OCI-LY7 (cell line): ENCODE measurements around the gene TMPRSS3. TPM values are rescaled to one million over a fixed set of nuclear protein-coding genes. Genes with fewer than 3 reads are reported as not detected.

Experiments
- BruUV-seq: library from RNA; stranded (reverse); fragments of 400-500 nt; replicated peaks from 2 replicates; lab custom pipeline; 2021; lab: Mats Ljungman, UMichigan
- CTCF ChIA-PET: fragments of 300-600 bp; sonication (Branson Sonifier 250); formaldehyde crosslinking; loops from one replicate; lab custom pipeline; 2022; ENCODE audit warnings: antibody characterized with exemption; ENCODE audit not compliant: unreplicated experiment; lab: Charles Lee
- POLR2A ChIA-PET: fragments of 300-600 bp; sonication (Branson Sonifier 250); formaldehyde crosslinking; loops from one replicate; lab custom pipeline; 2022; ENCODE audit warnings: antibody characterized with exemption; lab: Charles Lee
- DNase-seq: peaks from one replicate; pipeline ENCODE4 v3.0.0-alpha.2; 2015; ENCODE audit warnings: low spot score
- H2AFZ ChIP-seq: fragments of 200-600 bp; sonication (generic), shearing (Covaris generic); 2 replicates; pipeline ENCODE4 v1.6.1; 2014; ENCODE audit warnings: mild to moderate bottlenecking, antibody characterized with exemption, low read length, moderate library complexity
- H3K27ac ChIP-seq: fragments of 200-600 bp; sonication (generic); 2 replicates; pipeline ENCODE4 v1.5.1; 2014; ENCODE audit warnings: mixed run types, low read depth, mild to moderate bottlenecking, moderate library complexity, low read length, inconsistent platforms; ENCODE audit not compliant: poor library complexity, severe bottlenecking
- H3K36me3 ChIP-seq: fragments of 200-600 bp; sonication (generic); 2 replicates; pipeline ENCODE4 v1.6.1; 2014; ENCODE audit warnings: mild to moderate bottlenecking, antibody characterized with exemption, low read length, moderate library complexity, mixed read lengths; ENCODE audit not compliant: insufficient read depth
- H3K4me1 ChIP-seq: fragments of 200-600 bp; sonication (generic); 2 replicates; pipeline ENCODE4 v1.5.1; 2014; ENCODE audit warnings: mild to moderate bottlenecking, low read length; ENCODE audit not compliant: insufficient read depth, poor library complexity, severe bottlenecking
- H3K4me2 ChIP-seq: fragments of 200-600 bp; sonication (generic); 2 replicates; pipeline ENCODE4 v1.6.1; 2014; ENCODE audit warnings: mild to moderate bottlenecking, low read length
- H3K4me3 ChIP-seq: fragments of 200-600 bp; sonication (generic); 2 replicates; pipeline ENCODE4 v1.5.1; 2014; ENCODE audit warnings: mild to moderate bottlenecking, low read depth, low read length; ENCODE audit not compliant: poor library complexity, severe bottlenecking
- H3K79me2 ChIP-seq: fragments of 200-600 bp; sonication (generic); 2 replicates; pipeline ENCODE4 v1.6.1; 2016; ENCODE audit warnings: low read depth, mild to moderate bottlenecking, low read length, moderate library complexity, mixed read lengths; ENCODE audit not compliant: insufficient read depth
- H3K9me2 ChIP-seq: fragments of 200-600 bp; sonication (generic); 2 replicates; pipeline ENCODE4 v1.6.1; 2016; ENCODE audit warnings: mild to moderate bottlenecking, low read length, mixed read lengths; ENCODE audit not compliant: insufficient read depth
- H3K9me3 ChIP-seq: fragments of 200-600 bp; sonication (generic); 2 replicates; pipeline ENCODE4 v1.6.1; 2014; ENCODE audit warnings: mild to moderate bottlenecking, mixed run types, low read length, mixed read lengths
- H4K20me1 ChIP-seq: fragments of 200-600 bp; sonication (generic); 2 replicates; pipeline ENCODE4 v1.6.1; 2014; ENCODE audit warnings: mild to moderate bottlenecking, antibody characterized with exemption, low read length, moderate library complexity, mixed read lengths; ENCODE audit not compliant: insufficient read depth
- EZH2phosphoT487 ChIP-seq: fragments of 200-600 bp; sonication (generic); IDR thresholded peaks from 2 replicates; pipeline ENCODE4 v1.6.1; 2018; ENCODE audit warnings: low read depth, borderline replicate concordance, mild to moderate bottlenecking, mixed run types, antibody characterized with exemption, low read length, moderate library complexity, mixed read lengths
- intact Hi-C: fragments of 100-400 bp; cut with micrococcal nuclease; formaldehyde crosslinking; loops from one replicate; pipeline ENCODE4 v1.10.0; 2022; ENCODE audit not compliant: unreplicated experiment
- total RNA-seq, 2 experiments: library from RNA; depleted of rRNA in 1 of 2; stranded (reverse); fragments of >200 nt in 1 of 2; shearing (Covaris generic) in 1 of 2; gene quantifications; 2 replicates each; pipeline ENCODE4 v1.2.3, GENCODE V29; 2014 to 2022
- TF ChIP-seq, protein P1 (sequence below): fragments of 200-600 bp; sonication (generic); conservative IDR thresholded peaks from 2 replicates; pipeline ENCODE4 v1.5.1; 2014; ENCODE audit warnings: mild to moderate bottlenecking, antibody characterized with exemption, low read length, moderate library complexity, mixed read lengths

Gene TMPRSS3
- total RNA-seq, 2 experiments from 2014 or later, result not detected

DNA sequence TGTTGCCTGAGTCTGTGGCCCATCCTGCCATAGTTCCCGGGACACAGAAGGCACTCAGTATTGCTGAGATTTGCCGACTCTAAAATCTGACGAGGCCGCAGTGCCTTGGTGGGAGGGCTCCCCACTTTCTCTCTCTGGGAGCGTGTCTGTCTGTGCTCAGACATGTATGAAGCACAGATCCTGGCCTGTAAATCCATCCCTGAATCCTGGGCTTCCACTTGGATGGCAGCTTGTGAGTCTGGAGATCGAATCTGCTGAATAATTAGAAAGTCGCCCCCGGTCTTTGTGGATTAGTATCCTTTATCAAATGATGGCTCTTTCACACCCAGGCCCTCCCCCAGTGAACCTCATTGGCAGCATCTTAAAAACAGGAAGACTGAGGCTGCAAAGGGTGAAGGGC is 18.2 kb upstream of the TMPRSS3 start:
- intact Hi-C loops, result no loop called here
- no peaks in the 10 kb centered on the region for H3K9me3 ChIP-seq
- H3K4me3 ChIP-seq, result no peak overlapping the region
- no peaks in the 10 kb centered on the region for H3K9me2 ChIP-seq
- H3K4me2 ChIP-seq, result no peak overlapping the region
- H4K20me1 ChIP-seq, result no peaks in the 10 kb centered on the region
- H3K4me1 ChIP-seq, result no peaks in the 10 kb centered on the region
- no peak for DNase-seq
- H3K27ac ChIP-seq, result no peak overlapping the region
- POLR2A ChIA-PET, result interaction anchor here (1.0 kb wide), 1 partner anchor 11 kb away, joined by 3 read pairs; no protein-coding TSS in a partner anchor
- H3K36me3 ChIP-seq, result no peaks in the 10 kb centered on the region
- CTCF ChIA-PET, result no interaction called here
- TF ChIP-seq EZH2phosphoT487, result no peak
- TF ChIP-seq, protein P1, sequence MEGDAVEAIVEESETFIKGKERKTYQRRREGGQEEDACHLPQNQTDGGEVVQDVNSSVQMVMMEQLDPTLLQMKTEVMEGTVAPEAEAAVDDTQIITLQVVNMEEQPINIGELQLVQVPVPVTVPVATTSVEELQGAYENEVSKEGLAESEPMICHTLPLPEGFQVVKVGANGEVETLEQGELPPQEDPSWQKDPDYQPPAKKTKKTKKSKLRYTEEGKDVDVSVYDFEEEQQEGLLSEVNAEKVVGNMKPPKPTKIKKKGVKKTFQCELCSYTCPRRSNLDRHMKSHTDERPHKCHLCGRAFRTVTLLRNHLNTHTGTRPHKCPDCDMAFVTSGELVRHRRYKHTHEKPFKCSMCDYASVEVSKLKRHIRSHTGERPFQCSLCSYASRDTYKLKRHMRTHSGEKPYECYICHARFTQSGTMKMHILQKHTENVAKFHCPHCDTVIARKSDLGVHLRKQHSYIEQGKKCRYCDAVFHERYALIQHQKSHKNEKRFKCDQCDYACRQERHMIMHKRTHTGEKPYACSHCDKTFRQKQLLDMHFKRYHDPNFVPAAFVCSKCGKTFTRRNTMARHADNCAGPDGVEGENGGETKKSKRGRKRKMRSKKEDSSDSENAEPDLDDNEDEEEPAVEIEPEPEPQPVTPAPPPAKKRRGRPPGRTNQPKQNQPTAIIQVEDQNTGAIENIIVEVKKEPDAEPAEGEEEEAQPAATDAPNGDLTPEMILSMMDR, result no peak
- BruUV-seq, result no TSS peak
- H3K79me2 ChIP-seq, result no peaks in the 10 kb centered on the region
- H2AFZ ChIP-seq, result no peak overlapping the region

DNA sequence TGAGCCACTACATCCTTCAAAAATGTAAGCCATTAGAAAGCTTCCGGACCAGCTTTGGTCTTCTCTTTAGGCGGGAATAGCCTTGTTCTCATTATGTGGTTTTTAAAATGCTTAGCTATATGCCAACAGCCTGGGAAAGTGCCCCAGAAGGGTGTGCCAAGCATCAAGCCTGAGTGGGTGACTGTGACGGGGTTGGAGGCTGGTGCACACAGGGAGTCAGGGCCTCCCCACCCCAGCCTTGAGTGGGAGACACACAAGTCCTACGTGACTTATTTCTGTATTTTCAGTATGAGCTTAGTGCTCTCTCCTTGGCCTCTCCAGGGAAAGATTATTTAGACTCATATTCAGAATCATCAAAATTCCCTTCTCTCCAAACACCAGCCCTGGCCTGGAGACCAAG is 17.6 kb upstream of the TMPRSS3 start:
- no TSS peak for BruUV-seq
- POLR2A ChIA-PET, result interaction anchor here (1.0 to 1.3 kb wide), 2 partner anchors 10 to 13 kb away, joined by 3 read pairs; no protein-coding TSS in a partner anchor
- intact Hi-C loops, result no loop called here
- Histone ChIP-seq H3K4me3 (no peak overlapping the region), H2AFZ (no peak overlapping the region), H3K36me3 (no peaks in the 10 kb centered on the region), H3K4me1 (no peaks in the 10 kb centered on the region), H3K79me2 (no peaks in the 10 kb centered on the region), H3K27ac (no peak overlapping the region), H4K20me1 (no peaks in the 10 kb centered on the region), H3K9me3 (no peaks in the 10 kb centered on the region), H3K9me2 (no peaks in the 10 kb centered on the region), H3K4me2 (no peak overlapping the region)
- no peak for TF ChIP-seq EZH2phosphoT487
- TF ChIP-seq, protein P1, result no peak
- CTCF ChIA-PET, result no interaction called here
- DNase-seq, result no peak

DNA sequence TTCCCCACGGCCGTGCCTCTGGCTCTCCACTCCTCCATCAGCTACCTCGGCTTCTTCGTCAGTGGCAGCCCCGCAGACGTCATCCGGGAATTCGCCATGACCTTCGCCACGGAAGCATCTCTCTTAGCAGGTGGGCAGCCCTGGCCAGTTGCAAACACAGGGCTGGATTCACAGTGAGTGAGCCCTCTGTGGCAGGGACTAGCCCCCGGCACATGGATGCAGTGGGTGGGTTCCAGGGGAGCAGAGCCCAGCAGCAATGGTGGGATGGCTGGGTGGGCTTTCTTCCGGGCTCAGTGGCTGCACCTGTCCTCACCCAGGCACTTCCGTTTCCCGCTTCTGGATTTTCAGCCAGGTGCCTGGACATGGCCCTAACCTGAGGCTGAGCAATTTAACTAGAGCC is 17.2 kb upstream of the TMPRSS3 start:
- no TSS peak for BruUV-seq

More for the DNA sequence above, 17.2 kb upstream of the TMPRSS3 start:
- no peak overlapping the region for H3K4me2 ChIP-seq
- POLR2A ChIA-PET, result interaction anchor here (1.0 to 1.3 kb wide), 2 partner anchors 10 to 12 kb away, joined by 3 read pairs; no protein-coding TSS in a partner anchor
- H3K79me2 ChIP-seq, result no peaks in the 10 kb centered on the region
- CTCF ChIA-PET, result no interaction called here
- no peak overlapping the region for H2AFZ ChIP-seq
- no peaks in the 10 kb centered on the region for H3K4me1 ChIP-seq
- no peaks in the 10 kb centered on the region for H3K9me2 ChIP-seq
- no peaks in the 10 kb centered on the region for H3K9me3 ChIP-seq
- DNase-seq, result no peak
- no peak overlapping the region for H3K27ac ChIP-seq
- no peaks in the 10 kb centered on the region for H3K36me3 ChIP-seq
- no peaks in the 10 kb centered on the region for H4K20me1 ChIP-seq
- H3K4me3 ChIP-seq, result no peak overlapping the region
- intact Hi-C loops, result no loop called here
- TF ChIP-seq, protein P1, result no peak
- no peak for TF ChIP-seq EZH2phosphoT487
